Effector memory CD4-positive, alpha-beta T cell (primary cell): ENCODE measurements around the gene BIN2.

Experiments
- DNase-seq, 3 donors: peaks; one replicate each; pipeline ENCODE4 v3.0.0-alpha.2; 2020
- H3K27ac ChIP-seq: 2 replicates; pipeline ENCODE4 v1.7.0; 2013; ENCODE audit warnings: mild to moderate bottlenecking, low read length, moderate library complexity; ENCODE audit not compliant: insufficient read depth, poor library complexity, severe bottlenecking
- H3K27me3 ChIP-seq: replicated peaks from 2 replicates; pipeline ENCODE4 v1.7.0; 2013; ENCODE audit warnings: mild to moderate bottlenecking, low read length; ENCODE audit not compliant: insufficient read depth, control insufficient read depth, poor library complexity, severe bottlenecking
- H3K36me3 ChIP-seq: 2 replicates; pipeline ENCODE4 v1.7.0; 2013; ENCODE audit warnings: mild to moderate bottlenecking, low read length, moderate library complexity; ENCODE audit not compliant: control insufficient read depth, insufficient read depth
- H3K4me1 ChIP-seq: 2 replicates; pipeline ENCODE4 v1.7.0; 2013; ENCODE audit warnings: low read length, mild to moderate bottlenecking; ENCODE audit not compliant: control insufficient read depth, insufficient read depth, poor library complexity, severe bottlenecking
- H3K4me3 ChIP-seq: 2 replicates; pipeline ENCODE4 v1.7.0; 2013; ENCODE audit warnings: low read length, low read depth, mild to moderate bottlenecking; ENCODE audit not compliant: insufficient read depth, poor library complexity, severe bottlenecking
- H3K9me3 ChIP-seq: 2 replicates; pipeline ENCODE4 v1.7.0; 2013; ENCODE audit warnings: mild to moderate bottlenecking, low read length, moderate library complexity; ENCODE audit not compliant: control insufficient read depth

BIN2 gene

DNA sequence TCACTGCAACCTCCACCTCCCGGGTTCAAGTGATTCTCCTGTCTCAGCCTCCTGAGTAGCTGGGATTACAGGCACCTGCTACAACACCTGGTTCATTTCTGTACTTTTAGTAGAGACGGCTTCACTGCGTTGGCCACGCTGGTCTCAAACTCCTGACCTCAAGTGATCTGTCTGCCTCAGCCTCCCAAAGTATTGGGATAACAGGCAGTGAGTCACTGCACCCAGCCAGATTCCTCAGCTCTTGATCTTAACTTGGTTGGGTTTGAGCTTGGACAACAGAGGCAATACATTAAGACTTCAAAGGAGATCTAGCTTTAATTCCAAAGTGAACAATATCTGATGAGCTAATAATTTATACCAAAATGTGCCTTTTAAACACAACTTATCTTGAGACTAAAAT is 79.7 kb downstream of the BIN2 start:
- no peak overlapping the region for H3K4me3 ChIP-seq
- no peaks in the 10 kb centered on the region for H3K9me3 ChIP-seq
- H3K4me1 ChIP-seq = peaks cover 38% of the 10 kb centered on the region
- H3K27ac ChIP-seq = no peak overlapping the region
- DNase-seq = no peak
- no peaks in the 10 kb centered on the region for H3K27me3 ChIP-seq
- peaks cover 37% of the 10 kb centered on the region for H3K36me3 ChIP-seq

DNA sequence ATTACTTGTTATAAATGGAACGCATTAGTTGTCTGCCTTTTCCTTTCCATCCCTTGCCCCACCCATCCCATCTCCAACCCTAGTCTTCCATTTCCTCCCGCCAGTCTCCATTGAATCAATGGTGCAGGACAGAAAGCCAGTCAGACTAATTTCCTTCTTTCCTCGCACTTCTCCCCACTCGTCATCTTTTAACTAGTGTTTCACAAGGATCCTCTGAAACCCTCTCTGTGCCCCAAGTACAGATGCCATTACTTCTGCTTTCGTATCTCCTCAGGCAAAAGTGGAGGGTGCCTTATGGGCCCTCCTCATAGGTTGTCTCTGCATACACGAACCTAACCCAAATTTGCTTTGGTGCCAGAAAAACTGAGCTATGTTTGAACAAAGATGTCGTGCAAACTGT is 81.1 kb downstream of the BIN2 start:
- no peak overlapping the region for H3K27ac ChIP-seq

DNA sequence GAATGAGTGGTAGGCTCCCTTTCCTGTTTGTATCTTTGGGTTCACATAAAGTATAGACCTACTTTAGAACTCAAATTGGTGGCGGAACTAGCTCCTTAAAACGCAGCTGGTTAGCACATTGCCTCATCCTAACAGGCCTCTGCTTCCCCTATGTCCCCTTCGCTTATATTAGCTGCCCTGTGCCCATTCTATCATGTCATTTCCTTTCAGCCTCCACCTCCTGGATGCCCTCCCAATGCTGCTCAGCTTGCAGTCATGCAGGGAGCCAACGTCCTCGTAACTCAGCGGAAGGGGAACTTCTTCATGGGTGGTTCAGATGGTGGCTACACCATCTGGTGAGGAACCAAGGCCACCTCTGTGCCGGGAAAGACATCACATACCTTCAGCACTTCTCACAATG is 81.9 kb downstream of the BIN2 start:
- Histone ChIP-seq H3K9me3 (no peaks in the 10 kb centered on the region), H3K36me3 (peaks cover 37% of the 10 kb centered on the region), H3K4me1 (peaks cover 30% of the 10 kb centered on the region), H3K27ac (no peak overlapping the region), H3K27me3 (no peaks in the 10 kb centered on the region), H3K4me3 (no peak overlapping the region)
- DNase-seq = no peak

More for the DNA sequence above, 81.1 kb downstream of the BIN2 start:
- H3K4me1 ChIP-seq = peaks cover 37% of the 10 kb centered on the region
- H3K4me3 ChIP-seq = no peak overlapping the region
- no peaks in the 10 kb centered on the region for H3K27me3 ChIP-seq
- H3K9me3 ChIP-seq = no peaks in the 10 kb centered on the region
- no peak for DNase-seq
- H3K36me3 ChIP-seq = peaks cover 37% of the 10 kb centered on the region

DNA sequence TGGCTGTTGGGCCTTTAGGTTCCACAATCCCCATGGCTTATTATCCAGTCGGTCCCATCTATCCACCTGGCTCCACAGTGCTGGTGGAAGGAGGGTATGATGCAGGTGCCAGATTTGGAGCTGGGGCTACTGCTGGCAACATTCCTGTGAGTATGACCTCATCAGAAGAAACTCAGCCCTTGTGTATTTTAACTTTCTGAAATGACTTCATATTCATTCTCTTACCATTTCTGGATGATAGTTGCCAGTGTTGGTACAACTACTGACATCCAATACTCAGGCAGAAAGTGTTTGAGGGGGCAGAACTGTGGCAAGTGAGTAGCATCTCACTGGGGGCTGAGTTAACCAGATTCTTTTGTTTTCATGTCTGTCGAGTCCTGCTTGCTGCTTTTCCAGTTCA is 83.0 kb downstream of the BIN2 start:
- DNase-seq = no peak
- peaks cover 37% of the 10 kb centered on the region for H3K36me3 ChIP-seq
- H3K4me3 ChIP-seq = no peak overlapping the region
- no peaks in the 10 kb centered on the region for H3K27me3 ChIP-seq
- peak overlapping the region; percentile 10 for H3K27ac ChIP-seq
- peaks cover 18% of the 10 kb centered on the region for H3K4me1 ChIP-seq
- no peaks in the 10 kb centered on the region for H3K9me3 ChIP-seq

DNA sequence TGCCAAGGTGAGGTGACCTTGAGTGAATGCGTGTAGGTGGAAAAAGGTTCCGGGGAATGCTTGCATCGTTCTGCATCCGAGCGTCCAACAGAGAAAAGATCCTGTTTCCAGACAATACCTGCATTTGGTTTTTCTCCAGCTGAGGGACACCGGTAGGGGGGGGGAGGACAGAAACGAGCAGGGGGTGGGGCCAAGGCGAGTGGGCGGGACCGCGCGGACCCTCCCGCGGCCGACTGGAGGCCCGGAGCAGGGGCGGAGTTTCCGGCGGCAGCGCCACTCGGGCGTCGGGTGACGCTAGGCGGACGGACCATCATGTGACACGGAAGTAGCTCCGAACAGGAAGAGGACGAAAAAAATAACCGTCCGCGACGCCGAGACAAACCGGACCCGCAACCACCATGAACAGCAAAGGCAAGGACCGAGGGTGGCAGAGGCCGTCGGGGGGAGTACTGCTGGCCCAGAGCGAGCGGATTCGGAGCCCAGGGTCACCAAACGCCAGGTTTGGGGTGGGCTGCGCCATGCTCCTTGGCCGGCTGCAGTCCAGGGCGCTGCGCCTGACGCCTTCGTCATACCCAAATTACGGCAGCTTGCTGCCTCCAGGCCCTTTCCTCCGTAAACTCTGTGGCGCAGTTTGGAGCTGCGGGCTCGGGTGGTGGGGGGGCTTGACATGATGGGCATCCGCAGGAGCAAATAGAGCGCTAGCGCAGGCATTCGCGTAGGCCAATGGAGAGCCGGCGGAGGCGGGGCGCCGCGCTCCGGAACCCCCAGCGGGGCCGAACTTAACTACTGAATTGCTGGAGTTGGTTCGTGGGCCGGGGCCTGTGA is 85.3 kb downstream of the BIN2 start, which contains the start of gene DAZAP2:
DAZAP2 (plus strand) TSS at position 317 of the 825 bp plus-strand sequence; CDS start at position 399, 82 bp downstream.
- Histone ChIP-seq H3K27ac (peak within 1 kb of the TSS; percentile 100), H3K9me3 (no peaks in the 10 kb centered on the region), H3K27me3 (no peaks in the 10 kb centered on the region), H3K36me3 (peaks cover 32% of the 10 kb centered on the region), H3K4me3 (peak within 1 kb of the TSS; percentile 93), H3K4me1 (peaks cover 16% of the 10 kb centered on the region)
- DNase-seq = peak; percentile 91 to 95 (median 94)

DNA sequence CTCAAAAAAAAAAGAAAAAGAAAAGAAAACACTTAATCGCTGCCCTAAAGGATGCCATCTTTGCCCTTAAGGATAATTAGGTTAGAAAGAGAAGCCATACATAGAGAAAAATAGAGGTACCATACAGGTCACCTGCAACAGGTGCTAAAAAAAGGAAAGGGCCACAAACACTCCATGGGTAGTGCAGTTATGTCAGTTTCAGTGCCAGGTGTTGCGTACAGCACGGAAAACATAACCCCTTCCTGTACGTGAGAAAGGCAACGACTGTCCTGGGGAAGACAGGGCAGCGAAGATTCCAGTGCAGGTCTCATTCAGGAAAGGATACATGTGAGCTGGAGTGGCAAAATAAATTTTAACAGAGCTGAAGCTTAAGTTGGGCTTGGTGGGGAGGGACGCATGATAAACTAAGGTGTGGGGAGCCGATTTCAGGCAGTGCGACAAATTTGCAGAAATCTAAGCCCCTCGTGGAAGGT is 85.9 kb downstream of the BIN2 start:
- no peaks in the 10 kb centered on the region for H3K9me3 ChIP-seq
- H3K4me1 ChIP-seq = peaks cover 16% of the 10 kb centered on the region
- no peak for DNase-seq
- no peaks in the 10 kb centered on the region for H3K27me3 ChIP-seq
- H3K27ac ChIP-seq = peak overlapping the region; percentile 100
- H3K4me3 ChIP-seq = peak overlapping the region; percentile 93
- H3K36me3 ChIP-seq = peaks cover 27% of the 10 kb centered on the region

DNA sequence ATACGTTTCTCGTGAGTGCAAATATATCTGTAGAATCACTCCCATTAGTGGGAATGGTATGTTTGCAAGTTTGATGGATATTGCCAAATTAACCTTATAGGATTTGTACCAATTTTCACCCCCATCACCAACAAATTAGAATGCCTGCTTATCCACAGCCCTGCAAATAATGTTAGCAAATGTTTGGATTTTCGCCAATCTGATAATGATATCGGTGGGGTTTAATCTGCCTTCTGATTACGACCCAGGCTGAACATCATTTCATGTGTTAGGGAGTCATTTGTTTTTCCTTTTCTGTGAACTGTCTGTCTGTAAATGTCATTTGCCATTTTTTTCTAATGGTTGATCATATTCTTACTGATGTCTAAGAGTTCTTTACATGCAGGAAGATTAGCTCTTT is 89.4 kb downstream of the BIN2 start:
- Histone ChIP-seq H3K9me3 (no peaks in the 10 kb centered on the region), H3K4me1 (peaks cover 5% of the 10 kb centered on the region)

DNA sequence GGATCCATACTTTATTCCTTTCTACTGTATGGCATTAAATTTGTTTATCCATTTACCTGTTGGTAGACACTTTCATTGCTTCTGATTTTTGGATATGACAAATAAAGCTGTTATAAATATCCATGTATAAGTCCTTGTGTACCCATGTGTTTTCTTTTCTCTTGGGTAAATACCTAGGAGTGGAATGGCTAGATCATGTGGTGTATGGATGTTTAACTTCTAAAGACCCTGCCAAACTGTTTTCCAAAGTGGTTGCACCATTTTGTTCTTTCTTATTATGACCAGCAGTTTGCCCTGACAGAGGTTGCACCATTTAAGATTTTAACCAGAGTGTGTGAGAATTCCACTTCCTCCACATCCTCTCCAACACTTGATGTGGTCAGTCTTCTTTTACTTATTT is 91.3 kb downstream of the BIN2 start:
- H3K36me3 ChIP-seq = no peaks in the 10 kb centered on the region
- no peak overlapping the region for H3K4me3 ChIP-seq
- H3K27me3 ChIP-seq = no peaks in the 10 kb centered on the region
- no peak overlapping the region for H3K27ac ChIP-seq
- no peak for DNase-seq
- no peaks in the 10 kb centered on the region for H3K4me1 ChIP-seq
- no peaks in the 10 kb centered on the region for H3K9me3 ChIP-seq

More for the DNA sequence above, 89.4 kb downstream of the BIN2 start:
- Histone ChIP-seq H3K36me3 (no peaks in the 10 kb centered on the region), H3K4me3 (no peak overlapping the region), H3K27ac (no peak overlapping the region), H3K27me3 (no peaks in the 10 kb centered on the region)
- no peak for DNase-seq
